SK-N-MC (cell line): Measurements from ENCODE around the gene SLC38A10.

Experiments
- EZH2 ChIP-seq: fragments of 200-600 bp; sonication (generic); IDR thresholded peaks from one replicate; pipeline ENCODE4 v1.6.1; 2017; ENCODE audit warnings: antibody characterized with exemption
- POLR2AphosphoS5 ChIP-seq: IDR thresholded peaks from 2 replicates; pipeline ENCODE4 v1.6.1; 2012; ENCODE audit warnings: mild to moderate bottlenecking, low read depth, low read length, borderline replicate concordance

GRCh38 chr17:81260641-81261040 lies 34.5 kb downstream of the SLC38A10 start:
- TF ChIP-seq POLR2AphosphoS5 (no peak), EZH2 (no peak)
